Femur (tissue), 1 donor: Measurements from ENCODE around the gene SERPINA9.
"Not testable (repeated sequence)": the region's sequence is repeated elsewhere in the genome, so short reads cannot be mapped to it uniquely, and the experiment has no call there.

Experiments
- DNase-seq: peaks from one replicate; pipeline ENCODE4 v3.0.0-alpha.2; 2017

SERPINA9 gene, protein sequence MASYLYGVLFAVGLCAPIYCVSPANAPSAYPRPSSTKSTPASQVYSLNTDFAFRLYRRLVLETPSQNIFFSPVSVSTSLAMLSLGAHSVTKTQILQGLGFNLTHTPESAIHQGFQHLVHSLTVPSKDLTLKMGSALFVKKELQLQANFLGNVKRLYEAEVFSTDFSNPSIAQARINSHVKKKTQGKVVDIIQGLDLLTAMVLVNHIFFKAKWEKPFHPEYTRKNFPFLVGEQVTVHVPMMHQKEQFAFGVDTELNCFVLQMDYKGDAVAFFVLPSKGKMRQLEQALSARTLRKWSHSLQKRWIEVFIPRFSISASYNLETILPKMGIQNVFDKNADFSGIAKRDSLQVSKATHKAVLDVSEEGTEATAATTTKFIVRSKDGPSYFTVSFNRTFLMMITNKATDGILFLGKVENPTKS

GRCh38 chr14:94476023-94476422 lies at the start of gene SERPINA9:
Gene SERPINA9 (minus strand): TSS chr14:94476197. CDS start chr14:94469840, 6,357 bp downstream.
- no peak for DNase-seq

- DNase-seq = no peak
Measured at GRCh38 chr14:94524093-94524492, 48.1 kb upstream of the SERPINA9 start.

GRCh38 chr14:94523265-94523664 lies 47.3 kb upstream of the SERPINA9 start:
- DNase-seq = no peak

- DNase-seq = no peak
Measured at GRCh38 chr14:94522115-94522724, 46.2 kb upstream of the SERPINA9 start.

GRCh38 chr14:94521375-94522114 lies 45.5 kb upstream of the SERPINA9 start:
- DNase-seq = no peak

DNA sequence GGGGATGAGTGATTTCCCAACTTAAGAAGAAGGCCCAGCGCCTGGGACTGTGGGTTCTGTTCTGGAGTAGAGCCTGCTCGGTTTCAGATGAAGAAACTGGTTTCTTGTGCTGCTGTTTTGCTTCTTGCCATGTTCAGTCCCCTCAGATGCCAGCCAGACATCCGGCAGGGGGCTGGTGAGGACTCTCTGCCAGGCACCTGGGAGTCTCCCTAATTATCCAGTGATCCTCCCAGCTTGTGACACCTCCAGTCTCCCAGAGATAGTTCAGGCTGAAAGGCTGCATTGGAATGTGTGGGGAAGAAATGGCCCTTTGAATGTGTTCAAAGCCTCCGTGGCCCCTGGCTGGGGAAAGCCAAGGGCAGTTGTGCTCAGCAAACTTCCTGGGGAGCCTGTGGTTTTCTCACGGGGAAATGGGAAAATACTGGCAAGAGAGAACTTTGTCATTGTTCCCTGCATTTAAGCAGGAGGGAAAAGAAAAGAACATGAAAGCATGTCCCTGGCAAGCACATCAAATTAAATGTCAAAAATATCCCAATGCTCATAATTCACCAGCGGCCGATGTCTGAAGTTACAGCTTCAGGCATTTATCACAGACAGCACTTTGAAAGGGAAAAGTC lies 41.8 kb upstream of the SERPINA9 start:
- no peak for DNase-seq

GRCh38 chr14:94517248-94517640 lies 41.2 kb upstream of the SERPINA9 start:
- no peak for DNase-seq

DNA sequence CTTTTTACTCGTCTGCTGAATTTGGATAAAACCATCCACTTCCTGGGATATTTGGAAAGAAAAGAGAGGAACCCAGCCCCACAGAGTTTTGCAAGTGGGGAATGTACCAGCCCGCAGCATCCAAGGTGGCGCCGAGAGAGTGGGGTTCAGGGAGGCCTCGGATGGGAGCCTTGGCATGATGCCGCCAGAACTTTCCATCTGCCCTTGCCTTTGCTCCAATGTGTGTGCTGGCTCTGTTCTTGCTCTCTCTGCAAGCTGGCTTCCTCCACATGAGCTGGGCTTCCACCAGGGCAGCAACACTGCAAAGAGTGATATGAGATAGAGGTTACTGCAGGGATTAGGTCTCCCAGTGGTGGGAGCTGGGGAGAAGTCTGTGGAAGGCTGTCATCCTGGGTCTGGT lies 39.9 kb upstream of the SERPINA9 start:
- DNase-seq = no peak

DNA sequence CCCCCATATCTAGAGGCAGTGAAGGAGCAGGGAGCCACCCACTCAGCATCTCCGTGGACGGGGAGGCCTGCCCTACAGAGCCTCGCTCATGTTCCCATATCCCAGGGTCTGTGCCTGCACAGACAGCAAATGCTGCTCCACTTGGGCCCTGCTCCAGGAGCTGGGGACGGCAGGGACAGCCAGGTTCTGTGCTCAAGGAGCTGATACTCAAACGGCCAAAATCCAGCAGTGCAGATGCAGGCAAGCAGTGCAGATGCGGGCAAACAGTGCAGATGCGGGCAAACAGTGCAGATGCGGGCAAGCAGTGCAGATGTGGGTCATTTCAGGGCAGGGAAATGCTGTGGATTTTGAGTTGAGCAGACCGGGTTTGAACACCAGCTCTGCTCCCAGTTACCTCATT lies 39.4 kb upstream of the SERPINA9 start:
- no peak for DNase-seq

GRCh38 chr14:94514351-94514750 lies 38.4 kb upstream of the SERPINA9 start:
- no peak for DNase-seq

- not testable (repeated sequence) for DNase-seq
Measured at GRCh38 chr14:94510481-94510880, 34.5 kb upstream of the SERPINA9 start.

GRCh38 chr14:94509356-94509755 lies 33.4 kb upstream of the SERPINA9 start, which contains the start of gene SERPINA12:
Gene SERPINA12 (minus strand): TSS chr14:94509469. CDS start chr14:94498397, 11,072 bp downstream.
- DNase-seq = no peak

DNA sequence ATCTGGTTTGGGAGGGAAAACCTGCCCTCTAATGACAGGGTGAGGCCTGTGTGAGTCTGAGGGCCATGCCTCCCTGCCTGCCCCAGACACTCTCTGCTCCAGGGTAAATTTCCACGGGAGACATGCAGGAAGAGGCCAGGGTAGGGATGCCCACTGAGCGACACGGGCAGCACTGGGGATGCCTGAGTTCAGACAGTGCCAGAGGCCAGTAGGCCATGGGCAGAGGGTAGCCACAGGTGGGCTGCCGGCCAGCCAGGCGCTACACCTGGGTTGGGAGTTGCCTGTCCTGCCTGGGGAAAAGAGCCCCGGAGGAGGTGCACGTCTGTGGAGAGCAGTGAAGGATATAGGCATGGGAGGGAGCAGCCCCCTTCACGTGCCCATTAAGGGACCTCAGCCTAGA lies 29.6 kb upstream of the SERPINA9 start:
- DNase-seq = no peak

- no peak for DNase-seq
Measured at GRCh38 chr14:94505206-94505605, 29.2 kb upstream of the SERPINA9 start.

GRCh38 chr14:94501588-94502516 lies 25.9 kb upstream of the SERPINA9 start:
- DNase-seq = no peak

DNA sequence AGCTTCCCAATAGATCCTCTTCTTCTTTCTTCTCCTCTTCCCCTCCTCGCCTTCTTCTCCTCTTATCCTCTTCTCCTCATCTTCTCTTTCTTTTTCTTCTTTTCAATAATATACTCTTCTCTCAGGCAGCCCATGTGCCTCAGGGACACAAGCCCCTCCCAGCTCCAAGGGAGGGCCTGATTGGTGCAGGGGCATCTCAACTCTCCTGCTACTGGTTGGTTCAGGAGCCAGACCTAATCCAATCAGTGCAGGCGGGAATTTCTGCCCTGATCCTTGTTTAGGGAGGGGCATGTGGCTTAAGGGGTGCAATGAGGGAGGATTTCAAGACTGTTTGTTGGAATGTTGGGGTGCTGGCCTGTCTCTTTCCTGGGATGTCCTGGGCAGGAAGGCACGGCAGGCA lies 24.3 kb upstream of the SERPINA9 start:
- DNase-seq = no peak

GRCh38 chr14:94499673-94500072 lies 23.7 kb upstream of the SERPINA9 start:
- DNase-seq = no peak

GRCh38 chr14:94498215-94498614 lies 22.2 kb upstream of the SERPINA9 start:
- no peak for DNase-seq

DNA sequence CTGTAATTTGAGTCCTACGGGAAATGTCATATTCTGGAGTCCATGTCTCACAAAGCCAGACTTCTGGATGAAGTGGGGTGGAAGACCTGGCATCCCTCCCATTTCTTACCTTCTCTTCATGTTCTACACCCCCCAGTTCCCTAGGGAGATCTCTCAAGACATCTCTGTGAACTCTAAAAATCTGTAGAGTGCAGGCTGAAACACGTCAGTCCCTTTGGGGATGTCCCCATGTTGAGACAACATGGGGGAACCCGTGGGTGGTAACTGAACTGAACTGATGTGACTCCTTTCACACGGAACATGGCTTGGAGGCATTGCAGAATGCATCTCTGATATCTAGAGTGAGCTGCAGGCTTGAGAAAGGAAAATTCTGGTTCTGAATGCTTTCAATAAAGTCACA lies 18.1 kb upstream of the SERPINA9 start:
- DNase-seq = no peak

DNA sequence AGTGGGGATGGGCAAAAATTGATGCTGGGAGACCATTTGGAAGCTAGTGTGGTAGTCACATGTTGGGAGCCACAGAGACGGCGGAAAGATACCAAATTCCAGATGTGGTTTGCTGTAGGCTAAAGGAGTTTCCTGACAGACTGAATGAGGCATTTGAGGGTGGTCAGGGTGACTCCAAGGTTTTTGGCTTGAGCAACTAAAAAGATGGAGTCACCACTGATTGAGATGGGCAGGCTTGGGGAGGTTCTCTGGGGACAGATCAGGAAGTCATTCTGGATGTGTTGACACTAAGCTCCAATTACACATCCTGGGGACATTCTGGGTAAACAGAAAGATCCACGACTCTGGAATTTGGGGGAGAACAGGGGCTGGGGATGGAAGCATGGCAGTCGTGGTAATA lies 15.5 kb upstream of the SERPINA9 start:
- no peak for DNase-seq

- no peak for DNase-seq
Measured at GRCh38 chr14:94489336-94489735, 13.3 kb upstream of the SERPINA9 start.

- DNase-seq = no peak
Measured at GRCh38 chr14:94486883-94487282, 10.9 kb upstream of the SERPINA9 start.
